Measurements from ENCODE around the gene CDYL. TPM values are rescaled to one million over a fixed set of nuclear protein-coding genes. Genes with fewer than 3 reads are reported as not detected.
A peak's percentile ranks its signal among the peaks of the same experiment; 100 is the strongest.

The CDYL gene
- polyA plus RNA-seq, 1 of the 3 experiments (the other 2 are of a cell fraction) = 13.3 TPM

DNA sequence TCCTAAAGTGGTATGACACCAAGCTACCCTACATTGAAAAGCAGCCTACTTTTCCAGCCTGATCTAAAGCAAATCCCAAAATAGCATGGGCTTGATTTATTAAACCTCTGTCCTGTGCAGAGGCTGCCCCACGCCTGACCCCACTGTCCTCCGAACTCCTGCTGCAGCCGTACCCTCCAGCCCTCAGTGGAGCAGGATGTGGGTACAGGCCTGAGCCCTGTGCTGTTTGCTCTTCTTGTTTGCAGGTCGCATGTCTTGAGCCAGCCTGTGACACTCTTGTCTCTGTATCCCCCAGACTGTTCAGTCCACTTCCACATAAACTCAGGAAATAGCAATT lies 166.4 kb downstream of the CDYL start:
- TF ChIP-seq TAF1 (IDR thresholded peaks at IDR 0.05; ENCODE audit: borderline replicate concordance, low read depth, low read length) = no peak
- TF ChIP-seq FOXM1 (IDR thresholded peaks at IDR 0.05; ENCODE audit: low read depth) = no peak
- TF ChIP-seq GABPA (IDR thresholded peaks at IDR 0.05; ENCODE audit: low read depth) = no peak
- no peak for TF ChIP-seq CHD2 (IDR thresholded peaks at IDR 0.05; ENCODE audit: low read length, partially characterized antibody)
- peaks cover 11 to 23% of the 10 kb centered on the region in 2 experiments for H3K4me1 ChIP-seq (ENCODE audit: control insufficient read depth in 1 of 2, insufficient read depth in 2 of 2, low read depth in 1 of 2, low read length in 1 of 2)
- H3K9me2 ChIP-seq = no peaks in the 10 kb centered on the region
- H3F3A ChIP-seq (replicated peaks; ENCODE audit: insufficient read depth) = peaks cover 28% of the 10 kb centered on the region
- CTCF ChIA-PET = interaction anchor here (1.0 to 1.1 kb wide), 3 partner anchors 12 to 102 kb away, joined by 3 read pairs; no protein-coding TSS in a partner anchor
- no peaks in the 10 kb centered on the region for H3K27me3 ChIP-seq (ENCODE audit: insufficient read depth)
- POLR2A ChIA-PET = no interaction called here
- no peak for DNase-seq
- peak overlapping the region; percentile 58 for H3K4me2 ChIP-seq
- H3K9me3 ChIP-seq = no peaks in the 10 kb centered on the region
- peak overlapping the region; percentile 60 to 78 for H3K27ac ChIP-seq (ENCODE audit: low read depth in 2 of 2, low read length in 1 of 2)
- no peak overlapping the region; a peak in 1 of 4 replicates for H3K4me3 ChIP-seq (ENCODE audit: low read depth in 2 of 2, low read length in 1 of 2)
- WGBS (ENCODE audit: low lambda C conversion rate) = 50% methylated on average over 2 of the region's 4 CpGs
- H3K9ac ChIP-seq = no peak overlapping the region
- no peaks in the 10 kb centered on the region for H3K79me2 ChIP-seq (ENCODE audit: insufficient read depth)
- no peak overlapping the region for H2AFZ ChIP-seq (ENCODE audit: low read depth)
- H4K20me1 ChIP-seq (ENCODE audit: insufficient read depth) = peaks cover 13% of the 10 kb centered on the region; the same call in 1 of the 2 replicates
- H3K36me3 ChIP-seq (replicated peaks in 1 of 2; ENCODE audit: control insufficient read depth in 1 of 2, insufficient read depth in 2 of 2, low read length in 1 of 2) = peaks cover 0 to 9% of the 10 kb centered on the region in 2 experiments

DNA sequence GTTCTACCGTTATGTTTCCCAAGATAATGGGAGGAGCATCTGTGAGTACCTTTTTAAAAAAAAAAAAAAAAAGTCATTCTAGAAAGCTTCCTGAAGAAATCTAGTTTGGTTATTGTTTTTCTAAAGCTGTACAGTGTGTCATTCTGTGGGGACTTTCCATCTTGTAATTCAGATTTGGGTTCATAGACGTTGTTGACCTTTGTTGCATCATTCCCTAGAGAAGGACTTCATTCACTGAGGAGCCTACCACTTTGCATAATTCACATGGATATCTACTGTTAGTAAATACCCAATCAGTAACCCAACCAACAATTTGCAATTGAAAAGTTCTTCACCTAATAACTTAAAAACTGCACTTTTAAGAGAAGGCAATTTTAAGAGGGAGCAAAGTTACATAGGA lies 167.5 kb downstream of the CDYL start:
- Histone ChIP-seq H3K9ac (no peak overlapping the region), H3K4me1 (ENCODE audit: control insufficient read depth in 1 of 2, insufficient read depth in 2 of 2, low read depth in 1 of 2, low read length in 1 of 2) (peaks cover 11 to 23% of the 10 kb centered on the region in 2 experiments), H4K20me1 (ENCODE audit: insufficient read depth) (peaks cover 13% of the 10 kb centered on the region; the same call in 1 of the 2 replicates), H3K36me3 (replicated peaks in 1 of 2; ENCODE audit: control insufficient read depth in 1 of 2, insufficient read depth in 2 of 2, low read length in 1 of 2) (peaks cover 0 to 8% of the 10 kb centered on the region in 2 experiments), H3K27ac (ENCODE audit: low read depth in 2 of 2, low read length in 1 of 2) (peak overlapping the region in 1 of 2 experiments; percentile 78; a peak in 3 of 4 replicates), H3K4me2 (no peak overlapping the region), H3K9me2 (no peaks in the 10 kb centered on the region), H3K4me3 (ENCODE audit: low read depth in 2 of 2, low read length in 1 of 2) (no peak overlapping the region), H3K27me3 (ENCODE audit: insufficient read depth) (no peaks in the 10 kb centered on the region), H3K79me2 (ENCODE audit: insufficient read depth) (no peaks in the 10 kb centered on the region), H3F3A (replicated peaks; ENCODE audit: insufficient read depth) (peaks cover 28% of the 10 kb centered on the region), H2AFZ (ENCODE audit: low read depth) (no peak overlapping the region), H3K9me3 (no peaks in the 10 kb centered on the region)
- CTCF ChIA-PET = interaction anchor here (1.1 kb wide), 1 partner anchor 22 kb away, joined by 3 read pairs; no protein-coding TSS in a partner anchor
- no peak for TF ChIP-seq ELF1 (IDR thresholded peaks at IDR 0.05)
- TF ChIP-seq FOXJ3 (CRISPR knock-in tag; IDR thresholded peaks at IDR 0.05) = no peak
- TF ChIP-seq CHD2 (IDR thresholded peaks at IDR 0.05; ENCODE audit: low read length, partially characterized antibody) = no peak
- WGBS (ENCODE audit: low lambda C conversion rate) = 83% methylated on average over 2 of the region's 2 CpGs
- DNase-seq = no peak
- POLR2A ChIA-PET = no interaction called here

GRCh38 chr6:4944325-4944724 lies 168.1 kb downstream of the CDYL start:
- Histone ChIP-seq H3K4me2 (no peak overlapping the region), H3K79me2 (ENCODE audit: insufficient read depth) (no peaks in the 10 kb centered on the region), H3K27ac (ENCODE audit: low read depth in 2 of 2, low read length in 1 of 2) (no peak overlapping the region), H4K20me1 (ENCODE audit: insufficient read depth) (peaks cover 13% of the 10 kb centered on the region; the same call in 1 of the 2 replicates), H2AFZ (ENCODE audit: low read depth) (no peak overlapping the region), H3K4me1 (ENCODE audit: control insufficient read depth in 1 of 2, insufficient read depth in 2 of 2, low read depth in 1 of 2, low read length in 1 of 2) (peaks cover 11 to 23% of the 10 kb centered on the region in 2 experiments), H3K9me3 (no peaks in the 10 kb centered on the region), H3K36me3 (replicated peaks in 1 of 2; ENCODE audit: control insufficient read depth in 1 of 2, insufficient read depth in 2 of 2, low read length in 1 of 2) (peaks cover 0 to 14% of the 10 kb centered on the region in 2 experiments), H3K9ac (no peak overlapping the region), H3K4me3 (ENCODE audit: low read depth in 2 of 2, low read length in 1 of 2) (no peak overlapping the region), H3K9me2 (no peaks in the 10 kb centered on the region), H3K27me3 (ENCODE audit: insufficient read depth) (no peaks in the 10 kb centered on the region), H3F3A (replicated peaks; ENCODE audit: insufficient read depth) (peaks cover 28% of the 10 kb centered on the region)
- DNase-seq = no peak
- ChIA-PET POLR2A (no interaction called here), CTCF (interaction anchor here (1.1 kb wide), 1 partner anchor 23 kb away, joined by 3 read pairs; no protein-coding TSS in a partner anchor)
- 97% methylated on average over 8 of the region's 8 CpGs for WGBS (ENCODE audit: low lambda C conversion rate)
- TF ChIP-seq GATA2 (CRISPR knock-in tag; IDR thresholded peaks at IDR 0.05) = no peak
- TF ChIP-seq, protein P1, sequence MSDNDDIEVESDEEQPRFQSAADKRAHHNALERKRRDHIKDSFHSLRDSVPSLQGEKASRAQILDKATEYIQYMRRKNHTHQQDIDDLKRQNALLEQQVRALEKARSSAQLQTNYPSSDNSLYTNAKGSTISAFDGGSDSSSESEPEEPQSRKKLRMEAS (IDR thresholded peaks at IDR 0.05; ENCODE audit: low read depth) = no peak
